Measurements from ENCODE around the gene TRPM2. TPM values are rescaled to one million over a fixed set of nuclear protein-coding genes. Genes with fewer than 3 reads are reported as not detected.

Gene TRPM2
- total RNA-seq, 1 experiment from 2014 or later: 0.26 TPM

GRCh38 chr21:44317871-44318270 is 35.5 kb upstream of the TRPM2 start:
- H3K36me3 ChIP-seq (ENCODE audit: control insufficient read depth, insufficient read depth, low read length): no peaks in the 10 kb centered on the region
- POLR2A ChIA-PET: no interaction called here

GRCh38 chr21:44318489-44319285 is 34.7 kb upstream of the TRPM2 start:
- Histone ChIP-seq H3K9me3 (ENCODE audit: control insufficient read depth, insufficient read depth, low read depth, low read length) (no peaks in the 10 kb centered on the region), H3K4me1 (ENCODE audit: control insufficient read depth, insufficient read depth, low read length) (no peaks in the 10 kb centered on the region), H3K27me3 (ENCODE audit: control insufficient read depth, insufficient read depth, low read length) (no peaks in the 10 kb centered on the region), H3K4me3 (ENCODE audit: low read depth in 2 of 2, low read length in 2 of 2) (no peak overlapping the region), H3K36me3 (ENCODE audit: control insufficient read depth, insufficient read depth, low read length) (no peaks in the 10 kb centered on the region), H3K27ac (ENCODE audit: low read length) (no peak overlapping the region)
- no TSS peak for BruUV-seq (replicated peaks)
- DNase-seq (ENCODE audit: low read depth, low spot score): no peak
- ChIA-PET CTCF (no interaction called here), POLR2A (interaction anchor here (0.7 kb wide), 1 partner anchor 16 kb away, joined by 3 read pairs; no protein-coding TSS in a partner anchor)
- TF ChIP-seq REST (IDR thresholded peaks at IDR 0.05; ENCODE audit: insufficient read depth in 1 of 2, low read depth in 2 of 2, low read length in 1 of 2) (no peak), TCF7L2 (IDR thresholded peaks at IDR 0.05; ENCODE audit: low read depth, low read length) (no peak), CTCF (IDR thresholded peaks at IDR 0.05) (no peak), POLR2AphosphoS5 (IDR thresholded peaks at IDR 0.05; ENCODE audit: low read depth, low read length) (no peak), SIN3A (IDR thresholded peaks at IDR 0.05; ENCODE audit: borderline replicate concordance, insufficient read depth, low read depth, low read length) (no peak)
- intact Hi-C loops (cut with micrococcal nuclease; ENCODE audit: unreplicated experiment) (no loop called here), in situ Hi-C loops (cut with HindIII; ENCODE audit: low pct_unique_long_range_greater_than_20kb, low sequenced_read_pairs) (no loop called here)
- no peak for ATAC-seq

More at GRCh38 chr21:44317871-44318270, 35.5 kb upstream of the TRPM2 start:
- Histone ChIP-seq H3K4me1 (ENCODE audit: control insufficient read depth, insufficient read depth, low read length) (no peaks in the 10 kb centered on the region), H3K9me3 (ENCODE audit: control insufficient read depth, insufficient read depth, low read depth, low read length) (no peaks in the 10 kb centered on the region), H3K4me3 (ENCODE audit: low read depth in 2 of 2, low read length in 2 of 2) (no peak overlapping the region), H3K27me3 (ENCODE audit: control insufficient read depth, insufficient read depth, low read length) (no peaks in the 10 kb centered on the region), H3K27ac (ENCODE audit: low read length) (no peak overlapping the region)
- DNase-seq (ENCODE audit: low read depth, low spot score) (no peak), ATAC-seq (no peak)
- TF ChIP-seq SIN3A (IDR thresholded peaks at IDR 0.05; ENCODE audit: borderline replicate concordance, insufficient read depth, low read depth, low read length) (no peak), REST (IDR thresholded peaks at IDR 0.05; ENCODE audit: insufficient read depth in 1 of 2, low read depth in 2 of 2, low read length in 1 of 2) (no peak), POLR2AphosphoS5 (IDR thresholded peaks at IDR 0.05; ENCODE audit: low read depth, low read length) (no peak), CTCF (IDR thresholded peaks at IDR 0.05) (no peak), TCF7L2 (IDR thresholded peaks at IDR 0.05; ENCODE audit: low read depth, low read length) (no peak)
- intact Hi-C loops (cut with micrococcal nuclease; ENCODE audit: unreplicated experiment) (no loop called here), in situ Hi-C loops (cut with HindIII; ENCODE audit: low pct_unique_long_range_greater_than_20kb, low sequenced_read_pairs) (no loop called here)
- no TSS peak for BruUV-seq (replicated peaks)
- CTCF ChIA-PET: no interaction called here
